Measurements from ENCODE around the gene RPL4.

- TF ChIP-seq CTCF (IDR thresholded peaks at IDR 0.05): no peak
- TF ChIP-seq POLR2A (IDR thresholded peaks at IDR 0.05): no peak
Observed at GRCh38 chr15:66535056-66535455, 30.4 kb upstream of the RPL4 start.
